GM12872 (cell line): ENCODE results near the gene GAREM2.

Experiments
- CTCF ChIP-seq: IDR thresholded peaks from 3 replicates; pipeline ENCODE4 v1.5.1; 2011; ENCODE audit warnings: low read depth, mild to moderate bottlenecking, low read length, moderate library complexity; ENCODE audit not compliant: insufficient read depth

GAREM2 gene

GRCh38 chr2:26172189-26172870 is 558 bp upstream of the GAREM2 start:
- no peak for TF ChIP-seq CTCF

- no peak for TF ChIP-seq CTCF
Measured at GRCh38 chr2:26173776-26174482, 1.0 kb downstream of the GAREM2 start.

GRCh38 chr2:26174691-26175465 is 2.0 kb downstream of the GAREM2 start:
- no peak for TF ChIP-seq CTCF

GRCh38 chr2:26175466-26176278 is 2.8 kb downstream of the GAREM2 start:
- TF ChIP-seq CTCF, result no peak

- no peak for TF ChIP-seq CTCF
Measured at GRCh38 chr2:26176279-26176615, 3.4 kb downstream of the GAREM2 start.

- no peak for TF ChIP-seq CTCF
Measured at GRCh38 chr2:26177122-26177521, 4.2 kb downstream of the GAREM2 start.

- no peak for TF ChIP-seq CTCF
Measured at GRCh38 chr2:26178246-26178645, 5.4 kb downstream of the GAREM2 start.
